D721Med (cell line): Measurements from ENCODE around the gene RAPGEFL1.

Experiments
- DNase-seq: peaks from one replicate; pipeline ENCODE4 v3.0.0; 2011; ENCODE audit warnings: low spot score; ENCODE audit not compliant: insufficient read length
- FAIRE-seq: peaks from 2 replicates; lab custom pipeline; 2011; peaks lifted over from hg19 to GRCh38; lab: Jason Lieb, UNC
- CTCF ChIP-seq: IDR thresholded peaks from 2 replicates; pipeline ENCODE4 v1.5.1; 2012; ENCODE audit warnings: mild to moderate bottlenecking, control low read depth; ENCODE audit not compliant: insufficient read depth; ENCODE audit errors: missing control alignments

The RAPGEFL1 gene

GRCh38 chr17:40180694-40181093 is 3.4 kb downstream of the RAPGEFL1 start:
- no peak for TF ChIP-seq CTCF
- FAIRE-seq (no peak), DNase-seq (no peak)

- FAIRE-seq (no peak), DNase-seq (no peak)
- no peak for TF ChIP-seq CTCF
These were observed 3.9 kb downstream of the RAPGEFL1 start for GRCh38 chr17:40181205-40181604.

- FAIRE-seq, result no peak
- no peak for TF ChIP-seq CTCF
- no peak for DNase-seq
These were observed 5.3 kb downstream of the RAPGEFL1 start for GRCh38 chr17:40182606-40183005.

- no peak for TF ChIP-seq CTCF
- DNase-seq (no peak), FAIRE-seq (no peak)
These were observed 10.0 kb downstream of the RAPGEFL1 start for GRCh38 chr17:40187238-40187637.

- no peak for TF ChIP-seq CTCF
- FAIRE-seq (no peak), DNase-seq (no peak)
These were observed 11.4 kb downstream of the RAPGEFL1 start for GRCh38 chr17:40188694-40189093.

- DNase-seq (no peak), FAIRE-seq (no peak)
- no peak for TF ChIP-seq CTCF
These were observed 13.1 kb downstream of the RAPGEFL1 start for GRCh38 chr17:40190197-40191021.
